Lower leg skin (tissue), 4 donors: ENCODE results near the gene CCDC27. TPM values are rescaled to one million over a fixed set of nuclear protein-coding genes. Genes with fewer than 3 reads are reported as not detected.

ENCODE experiments used
- DNase-seq, 2 donors: peaks; one replicate each; pipeline ENCODE4 v3.0.0-alpha.2; 2019; ENCODE audit warnings: low spot score in 2 of 2
- H3K4me3 ChIP-seq: fragments of 200-600 bp; sonication (generic); 2 replicates; pipeline ENCODE4 v1.5.1; 2017; ENCODE audit warnings: mild to moderate bottlenecking, low read depth; ENCODE audit not compliant: poor library complexity, severe bottlenecking
- CTCF ChIP-seq, 3 donors: fragments of 450-650 bp; IDR thresholded peaks; one replicate each; pipeline ENCODE4 v1.5.1; 2016; ENCODE audit warnings: antibody characterized with exemption in 3 of 3, mild to moderate bottlenecking in 3 of 3, moderate library complexity in 2 of 3
- POLR2A ChIP-seq, 2 donors: fragments of 450-650 bp; IDR thresholded peaks; one replicate each; pipeline ENCODE4 v1.6.1; 2016 to 2017; ENCODE audit warnings: antibody characterized with exemption in 2 of 2, mild to moderate bottlenecking in 1 of 2, moderate library complexity in 1 of 2
- WGBS, 2 donors: methylation state at CpG; one replicate each; pipeline ENCODE4 v1.1.5; 2018; 5-methylcytosine and 5-hydroxymethylcytosine counted together
- intact Hi-C: fragments of 100-400 bp; cut with DNase I; formaldehyde crosslinking; loops from one replicate; pipeline ENCODE4 v1.15.0; 2023; ENCODE audit warnings: low total_unique reads
- total RNA-seq, 4 donors: library from RNA; depleted of rRNA; stranded (reverse); fragments of >200 nt; gene quantifications; one replicate each; pipeline ENCODE4 v1.1.0, GENCODE V29; 2016

The CCDC27 gene
- total RNA-seq, 4 donors from 2014 or later, result not detected

GRCh38 chr1:3756394-3756793, 4.1 kb downstream of the CCDC27 start:
- intact Hi-C loops, result no loop called here
- no peak overlapping the region for H3K4me3 ChIP-seq
- 84 to 90% methylated on average over 21 of the region's 21 CpGs for WGBS, 2 donors
- no peak for TF ChIP-seq POLR2A (IDR thresholded peaks at IDR 0.05)
- TF ChIP-seq CTCF (IDR thresholded peaks at IDR 0.05), result no peak
- no peak for DNase-seq

- DNase-seq, result no peak
- intact Hi-C loops, result no loop called here
- WGBS, 2 donors, result 57 to 63% methylated on average over 6 of the region's 6 CpGs
- H3K4me3 ChIP-seq, result no peak overlapping the region
- TF ChIP-seq POLR2A (IDR thresholded peaks at IDR 0.05) (no peak), CTCF (IDR thresholded peaks at IDR 0.05) (no peak)
These were observed 6.9 kb downstream of the CCDC27 start for GRCh38 chr1:3759164-3759563.

- no peak overlapping the region for H3K4me3 ChIP-seq
- 31 to 34% methylated on average over 6 of the region's 6 CpGs for WGBS, 2 donors
- intact Hi-C loops, result no loop called here
- TF ChIP-seq CTCF (IDR thresholded peaks at IDR 0.05) (no peak), POLR2A (IDR thresholded peaks at IDR 0.05) (no peak)
- DNase-seq, result no peak
These were observed 7.5 kb downstream of the CCDC27 start for GRCh38 chr1:3759796-3760195.

DNA sequence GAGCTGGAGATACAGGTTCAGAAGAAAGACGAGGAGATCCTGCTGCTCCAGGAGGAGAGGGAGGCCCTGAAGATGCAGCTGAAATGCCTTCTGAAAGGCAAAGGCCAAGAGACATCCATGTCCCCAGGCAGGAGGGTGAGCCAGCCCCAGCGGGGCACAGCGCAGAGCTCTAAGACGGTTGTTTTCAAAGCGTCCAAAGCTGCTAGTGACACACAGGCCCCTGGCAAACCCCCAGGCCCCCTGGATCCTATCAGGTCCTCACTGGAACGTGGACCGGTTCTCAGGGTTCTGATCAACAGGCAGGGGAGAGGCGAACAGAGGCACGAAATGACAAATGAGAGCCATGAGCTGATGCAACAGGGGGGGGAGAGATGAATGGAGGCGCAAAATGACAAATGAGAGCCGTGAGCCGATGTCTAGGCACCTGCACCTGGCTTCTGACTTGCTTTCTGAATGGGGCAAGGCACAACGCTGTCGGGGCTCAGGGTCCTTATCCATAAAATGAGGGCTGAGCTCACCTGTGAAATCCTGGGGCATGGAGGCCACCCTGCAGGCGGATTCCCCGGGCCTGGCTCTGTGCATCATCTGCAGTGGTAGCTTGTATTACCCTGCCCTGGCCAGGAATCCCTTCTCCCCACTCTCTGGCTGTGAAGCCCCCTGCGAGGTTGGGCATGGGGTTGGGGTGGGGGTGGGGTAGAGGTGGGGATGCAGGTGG, 9.2 kb downstream of the CCDC27 start:
- intact Hi-C loops, result no loop called here
- TF ChIP-seq POLR2A (IDR thresholded peaks at IDR 0.05) (no peak), CTCF (IDR thresholded peaks at IDR 0.05) (no peak)
- WGBS, 2 donors, result 82 to 84% methylated on average over 15 to 17 of the region's 17 CpGs
- no peak for DNase-seq
- H3K4me3 ChIP-seq, result no peak overlapping the region

- intact Hi-C loops, result no loop called here
- H3K4me3 ChIP-seq, result no peak overlapping the region
- TF ChIP-seq POLR2A (IDR thresholded peaks at IDR 0.05) (no peak), CTCF (IDR thresholded peaks at IDR 0.05) (no peak)
- DNase-seq, result no peak
- 79 to 82% methylated on average over 6 to 13 of the region's 15 CpGs for WGBS, 2 donors
These were observed 10.1 kb downstream of the CCDC27 start for GRCh38 chr1:3762151-3762872.
